ENCODE data around the gene SMIM22.
A peak's percentile ranks its signal among the peaks of the same experiment; 100 is the strongest.
"Not testable (repeated sequence)": the region's sequence is repeated elsewhere in the genome, so short reads cannot be mapped to it uniquely, and the experiment has no call there.

Gene SMIM22

DNA sequence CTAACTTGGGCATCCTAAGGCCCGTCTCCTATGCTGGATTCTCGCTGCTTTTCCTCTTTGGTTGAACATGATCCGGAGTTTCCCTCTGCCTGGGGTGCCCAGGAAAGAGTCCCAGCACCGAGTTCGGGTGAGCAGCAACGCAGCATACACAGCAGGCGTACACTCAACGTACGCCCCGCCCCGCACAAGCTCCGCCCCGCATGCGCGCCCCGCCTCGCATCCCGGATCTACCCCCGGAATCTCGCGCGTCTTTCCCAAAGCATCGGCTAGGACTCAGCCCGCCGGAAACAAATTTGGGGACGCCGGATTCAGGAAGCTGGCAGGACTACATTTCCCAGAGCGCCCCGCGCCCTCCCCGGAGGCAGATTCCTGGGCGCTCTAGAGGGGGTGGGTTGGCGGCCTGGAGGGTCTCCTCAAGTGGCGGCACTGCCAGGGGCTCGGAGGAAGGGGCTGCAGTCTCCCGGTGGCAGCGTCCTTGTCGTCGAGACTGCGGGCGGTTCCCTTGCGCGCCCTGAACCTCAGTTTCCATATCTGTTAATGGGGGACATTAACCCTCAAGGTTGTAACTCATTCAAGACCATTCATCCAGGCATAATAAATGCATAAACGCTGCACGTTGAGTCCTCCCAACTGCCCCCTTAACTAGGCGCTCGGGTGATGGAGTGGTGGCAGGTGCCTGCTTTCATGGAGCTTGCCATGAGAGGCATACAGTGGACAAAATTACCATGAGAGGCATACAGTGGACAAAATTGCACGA is 26.4 kb upstream of the SMIM22 start:
- DNase-seq (ENCODE audit: low read depth in 1 of 2, low spot score in 1 of 2), result peak; percentile 75 to 78

- no peak for DNase-seq (ENCODE audit: low read depth in 1 of 2, low spot score in 1 of 2)
Observed at GRCh38 chr16:4769306-4769638, 25.9 kb upstream of the SMIM22 start.

- no peak for DNase-seq (ENCODE audit: low read depth in 1 of 2, low spot score in 1 of 2)
Observed at GRCh38 chr16:4771646-4772045, 23.5 kb upstream of the SMIM22 start.

DNA sequence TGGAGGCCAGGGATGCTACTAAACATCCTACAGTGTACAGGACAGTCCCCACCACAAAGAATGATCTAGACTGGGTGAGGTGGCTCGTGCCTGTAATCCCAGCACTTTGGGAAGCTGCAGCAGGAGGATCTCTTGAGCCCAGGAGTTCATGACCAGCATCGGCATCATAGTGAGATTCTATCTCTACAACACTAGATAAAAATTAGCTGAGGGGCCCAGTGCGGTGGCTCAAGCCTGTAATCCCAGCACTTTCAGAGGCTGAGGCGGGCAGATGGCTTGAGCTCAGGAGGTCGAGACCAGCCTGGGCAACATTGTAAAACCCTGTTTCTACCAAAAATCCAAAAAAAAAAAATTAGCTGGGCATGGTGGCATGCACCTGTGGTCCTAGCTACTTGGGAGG is 22.8 kb upstream of the SMIM22 start:
- no peak for DNase-seq (ENCODE audit: low read depth in 1 of 2, low spot score in 1 of 2)

GRCh38 chr16:4775005-4775404 is 20.2 kb upstream of the SMIM22 start:
- DNase-seq (ENCODE audit: low read depth in 1 of 2, low spot score in 1 of 2), result no peak

- no peak for DNase-seq (ENCODE audit: low read depth in 1 of 2, low spot score in 1 of 2)
Observed at GRCh38 chr16:4776141-4776705, 18.9 kb upstream of the SMIM22 start.

DNA sequence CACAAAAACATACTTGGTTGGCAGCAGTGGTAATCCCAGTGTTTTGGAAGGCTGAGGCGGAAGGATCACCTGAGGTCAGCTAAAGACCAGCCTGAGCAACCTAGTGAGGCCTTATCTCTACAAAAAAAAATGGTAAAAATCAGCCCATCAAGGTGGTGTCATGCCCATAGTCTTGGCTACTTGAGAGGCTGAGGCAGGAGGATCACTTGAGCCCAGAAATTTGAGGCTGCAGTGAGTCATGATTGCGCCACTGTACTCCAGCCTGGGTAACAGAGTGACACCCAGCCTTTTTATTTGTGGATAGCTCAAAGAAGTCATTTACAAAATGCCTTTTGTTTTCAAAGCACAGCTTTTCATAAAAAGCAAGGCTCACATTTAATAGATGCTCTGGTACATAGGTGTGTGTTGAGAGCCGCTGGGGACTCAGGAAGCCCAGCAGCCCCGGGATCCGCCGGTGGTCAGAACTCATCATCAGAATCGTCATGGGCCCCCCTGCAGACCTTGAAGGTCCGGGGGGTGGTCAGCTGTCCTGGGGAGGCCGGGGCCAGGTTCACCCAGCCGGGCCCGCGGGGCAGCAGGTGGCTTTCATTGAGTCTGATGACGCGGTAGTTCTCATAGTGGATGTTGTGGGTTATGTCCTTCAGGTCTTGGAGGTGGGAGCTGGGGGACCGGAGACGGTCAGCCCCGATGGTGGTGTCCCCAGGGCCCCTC is 17.7 kb upstream of the SMIM22 start:
- no peak for DNase-seq (ENCODE audit: low read depth in 1 of 2, low spot score in 1 of 2)

DNA sequence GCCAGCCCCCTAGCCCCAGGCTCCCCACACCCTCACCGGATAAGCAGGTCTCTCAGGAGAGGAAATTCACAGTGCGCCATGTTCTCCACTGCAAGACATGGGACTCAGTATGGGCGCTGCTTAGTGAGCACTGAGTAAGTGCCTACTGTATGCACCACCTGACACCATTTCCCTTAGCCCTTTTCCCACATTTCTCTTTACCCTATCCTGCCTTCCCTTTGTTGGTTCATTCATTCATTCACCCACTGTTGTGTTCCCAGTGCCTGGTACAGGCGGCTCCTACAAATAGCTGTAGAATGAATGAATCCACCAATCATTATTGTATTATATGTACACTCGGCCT is 17.1 kb upstream of the SMIM22 start:
- no peak for DNase-seq (ENCODE audit: low read depth in 1 of 2, low spot score in 1 of 2)

DNA sequence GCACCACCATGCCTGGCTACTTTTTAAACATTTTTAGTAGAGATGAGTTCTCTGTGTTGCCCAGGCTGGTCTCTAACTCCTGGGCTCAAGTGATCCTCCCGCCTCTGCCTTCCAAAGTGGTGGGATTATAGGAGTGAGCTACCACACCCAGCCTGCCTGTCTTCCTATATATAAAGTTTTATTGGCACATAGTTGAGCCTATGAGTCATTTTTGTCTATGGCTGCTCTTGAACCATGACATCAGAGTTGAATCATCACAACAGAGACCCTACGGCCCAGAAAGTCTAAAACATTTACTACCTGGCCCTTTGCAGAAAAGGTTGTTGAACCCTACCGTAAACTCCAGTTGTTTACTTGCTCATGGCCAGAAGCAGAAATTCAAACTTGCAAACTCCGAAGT is 14.9 kb upstream of the SMIM22 start:
- no peak for DNase-seq (ENCODE audit: low read depth in 1 of 2, low spot score in 1 of 2)

- DNase-seq (ENCODE audit: low read depth in 1 of 2, low spot score in 1 of 2), result no peak
Observed at GRCh38 chr16:4783251-4783950, 11.8 kb upstream of the SMIM22 start.

DNA sequence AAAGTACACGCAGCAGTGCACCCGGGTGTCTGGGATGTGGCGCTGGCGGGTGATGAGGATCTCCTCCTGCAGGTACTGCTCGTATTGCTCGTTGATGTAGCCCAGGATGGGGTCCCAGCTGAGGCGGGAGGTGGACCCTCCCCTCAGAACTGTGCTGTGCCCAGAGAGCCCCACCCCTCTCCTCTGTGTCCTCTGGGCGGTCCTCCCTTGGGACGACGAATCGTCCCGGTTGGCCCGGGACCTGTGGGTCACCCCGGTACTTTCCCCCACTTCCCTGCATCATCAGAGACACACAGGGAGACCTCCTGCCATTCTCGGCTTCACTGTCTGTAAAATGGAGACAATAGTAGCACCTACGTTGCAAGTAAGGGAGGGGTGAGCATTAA is 11.2 kb upstream of the SMIM22 start:
- DNase-seq (ENCODE audit: low read depth in 1 of 2, low spot score in 1 of 2), result no peak

DNA sequence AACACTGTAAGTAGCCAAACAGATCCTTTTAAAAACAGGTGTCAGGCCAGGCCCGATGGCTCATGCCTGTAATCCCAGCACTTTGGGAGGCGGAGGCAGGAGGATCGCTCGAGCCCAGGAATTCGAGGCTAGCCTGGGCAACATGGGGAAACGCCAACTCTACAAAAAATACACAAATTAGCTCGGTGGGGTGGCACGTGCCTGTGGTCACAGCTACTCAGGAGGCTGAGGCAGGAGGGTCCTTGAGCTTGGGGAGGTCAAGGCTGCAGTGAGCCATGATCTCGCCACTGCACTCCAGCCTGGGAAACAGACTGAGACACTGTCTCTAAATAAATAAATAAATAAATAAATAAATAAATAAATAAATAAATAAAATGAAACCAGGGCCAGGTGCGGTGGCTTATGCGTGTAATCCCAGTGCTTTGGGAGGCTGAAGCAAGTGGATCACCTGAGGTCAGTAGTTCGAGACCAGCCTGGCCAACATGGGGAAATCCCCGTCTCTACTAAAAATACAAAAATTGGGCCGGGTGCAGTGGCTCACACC is 10.7 kb upstream of the SMIM22 start:
- DNase-seq (ENCODE audit: low read depth in 1 of 2, low spot score in 1 of 2), result not testable (repeated sequence)

DNA sequence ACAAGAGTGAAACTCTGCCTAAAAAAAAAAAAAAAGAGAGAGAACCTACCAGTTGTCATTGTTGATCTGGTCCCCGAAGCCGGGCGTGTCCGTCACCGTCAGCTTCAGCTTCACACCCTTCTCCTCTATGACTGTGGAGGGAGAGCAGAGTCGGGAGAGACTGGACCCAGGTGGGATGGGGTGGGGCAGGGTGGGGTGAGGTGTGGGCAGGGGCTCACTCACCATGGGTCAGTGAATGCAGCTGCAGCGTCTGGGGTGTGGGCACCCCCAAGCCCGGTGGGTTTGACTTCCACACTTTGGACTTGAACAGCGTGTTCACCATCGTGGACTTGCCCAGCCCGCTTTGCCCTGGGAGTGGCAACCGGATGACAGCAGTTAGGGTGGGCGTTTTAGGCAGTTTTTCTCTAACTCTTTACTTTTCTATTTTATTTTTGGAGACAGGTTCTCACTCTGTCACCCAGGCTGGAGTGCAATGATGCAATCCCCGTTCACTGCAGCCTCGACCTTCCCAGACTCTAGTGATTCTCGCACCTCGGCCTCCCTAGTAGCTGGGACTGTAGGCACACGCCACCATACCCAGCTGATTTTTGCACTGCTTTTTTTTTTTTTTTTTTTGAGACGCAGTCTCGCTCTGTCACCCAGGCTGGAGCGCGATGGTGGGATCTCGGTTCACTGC is 9.3 kb upstream of the SMIM22 start:
- DNase-seq (ENCODE audit: low read depth in 1 of 2, low spot score in 1 of 2), result no peak

DNA sequence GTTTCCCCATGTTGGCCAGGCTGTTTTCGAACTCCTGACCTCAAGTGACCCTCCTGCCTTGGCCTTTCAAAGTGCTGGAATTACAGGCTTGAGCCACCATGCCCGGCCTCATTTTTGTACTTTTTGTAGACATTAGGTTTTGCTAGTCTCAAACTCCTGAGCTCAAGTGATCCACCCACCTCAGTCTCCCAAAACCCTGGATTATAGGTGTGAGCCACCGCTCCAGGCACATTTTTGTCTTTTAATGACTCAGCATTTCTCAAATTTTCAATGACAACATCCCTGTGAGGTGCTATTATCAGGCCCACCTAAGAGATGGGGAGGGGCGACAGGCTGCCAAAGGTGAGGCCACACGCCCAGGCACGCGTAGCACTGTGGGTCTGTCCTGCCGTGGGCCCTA is 8.1 kb upstream of the SMIM22 start:
- no peak for DNase-seq (ENCODE audit: low read depth in 1 of 2, low spot score in 1 of 2)

GRCh38 chr16:4787627-4788482 is 7.3 kb upstream of the SMIM22 start, which contains the start of gene SEPTIN12:
Gene SEPTIN12, minus strand, starts transcription at chr16:4788345. Its CDS starts 700 bp downstream, at chr16:4787645.
- no peak for DNase-seq (ENCODE audit: low read depth in 1 of 2, low spot score in 1 of 2)

GRCh38 chr16:4788489-4788889 is 6.7 kb upstream of the SMIM22 start:
- DNase-seq (ENCODE audit: low read depth in 1 of 2, low spot score in 1 of 2), result no peak

GRCh38 chr16:4788910-4789309 is 6.3 kb upstream of the SMIM22 start:
- DNase-seq (ENCODE audit: low read depth in 1 of 2, low spot score in 1 of 2), result no peak

DNA sequence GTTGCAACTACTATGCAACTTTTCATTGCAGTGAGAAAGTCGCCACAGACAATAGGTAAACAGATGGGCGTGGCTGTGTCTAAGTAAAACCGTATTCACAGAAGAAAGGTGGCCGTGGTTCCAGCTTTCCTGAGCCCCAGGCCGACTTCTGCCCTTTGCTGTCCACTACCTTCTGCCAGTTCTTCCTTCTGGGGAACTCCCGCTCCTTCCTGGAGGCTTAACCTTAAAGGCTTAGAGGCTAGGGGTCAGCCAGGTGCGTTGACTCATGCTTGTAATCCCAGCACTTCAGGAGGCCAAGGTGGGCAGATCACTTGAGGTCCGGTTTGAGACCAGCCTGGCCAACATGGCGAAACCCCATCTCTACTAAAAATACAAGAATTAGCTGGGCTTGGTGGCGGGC is 4.9 kb upstream of the SMIM22 start:
- no peak for DNase-seq (ENCODE audit: low read depth in 1 of 2, low spot score in 1 of 2)

DNA sequence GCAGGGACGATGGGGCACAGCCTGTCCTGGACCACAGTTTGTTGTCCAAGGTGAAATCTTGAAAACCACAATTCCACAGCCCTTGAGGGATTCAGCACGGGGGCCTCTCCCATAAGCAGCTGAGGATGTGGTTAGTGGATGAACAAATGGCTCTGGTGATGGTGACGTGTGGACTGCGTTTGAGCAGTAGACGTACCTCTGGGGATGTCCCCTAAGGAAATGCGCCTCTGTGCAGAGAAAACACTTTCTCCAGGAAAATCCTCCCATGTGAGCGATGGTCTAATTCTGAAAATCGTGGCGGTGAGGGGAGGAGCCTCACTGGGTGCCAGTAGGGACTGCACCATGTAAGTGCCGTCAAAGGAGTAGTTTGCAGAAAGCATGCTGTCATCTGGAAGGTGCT is 4.3 kb upstream of the SMIM22 start:
- no peak for DNase-seq (ENCODE audit: low read depth in 1 of 2, low spot score in 1 of 2)

DNA sequence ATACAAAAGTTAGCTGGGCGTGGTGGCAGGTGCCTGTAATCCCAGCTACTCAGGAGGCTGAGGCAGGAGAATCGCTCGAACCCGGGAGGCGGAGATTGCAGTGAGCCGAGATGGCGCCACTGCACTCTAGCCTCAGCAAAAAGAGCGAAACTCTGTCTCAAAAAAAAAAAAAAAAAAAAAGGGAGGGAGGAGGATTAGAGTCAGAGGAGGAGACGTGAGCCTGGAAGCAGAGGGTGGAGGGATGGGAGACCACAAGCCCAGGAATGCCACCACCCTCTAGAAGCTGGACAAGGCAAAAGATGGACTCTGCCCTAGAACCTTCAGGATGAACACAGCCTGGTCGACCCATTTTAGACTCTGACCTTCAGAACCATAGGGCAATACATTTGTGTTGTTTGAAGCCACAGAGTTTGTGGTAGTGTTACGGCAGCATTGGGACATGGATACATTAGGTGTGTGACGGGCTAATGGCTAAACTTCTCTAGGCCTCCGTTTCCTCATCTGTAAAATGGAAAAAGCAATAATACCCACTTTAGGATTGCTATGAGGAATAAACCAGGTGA is 2.1 kb upstream of the SMIM22 start:
- no peak for DNase-seq (ENCODE audit: low read depth in 1 of 2, low spot score in 1 of 2)
